HG02840 (cell line): ENCODE measurements around the gene RAB28.

ENCODE experiments used
- ATAC-seq: cut with Tn5 transposase; IDR thresholded peaks from one replicate; pipeline ENCODE4 v1.9.1; 2021; ENCODE audit warnings: mild to moderate bottlenecking, moderate library complexity, moderate number of reproducible peaks; ENCODE audit not compliant: unreplicated experiment, low FRiP score

The RAB28 gene

GRCh38 chr4:13328591-13328990, 155.5 kb downstream of the RAB28 start:
- ATAC-seq = no peak

- no peak for ATAC-seq
Measured at GRCh38 chr4:13327991-13328390, 156.1 kb downstream of the RAB28 start.

GRCh38 chr4:13325744-13326143, 158.4 kb downstream of the RAB28 start:
- ATAC-seq = no peak

GRCh38 chr4:13323921-13324320, 160.2 kb downstream of the RAB28 start:
- no peak for ATAC-seq

GRCh38 chr4:13322681-13323101, 161.4 kb downstream of the RAB28 start:
- ATAC-seq = no peak
